ENCODE measurements around the gene ITPKC. TPM values are rescaled to one million over a fixed set of nuclear protein-coding genes. Genes with fewer than 3 reads are reported as not detected.

The ITPKC gene
- total and polyA plus RNA-seq, 9 of the 15 experiments (the other 6 are each of a cell fraction or from before 2014, with no cell fraction given): 0.08 to 9.3 (median 5.8) TPM

GRCh38 chr19:40754611-40755247, 37.8 kb downstream of the ITPKC start (continued):
- TF ChIP-seq MXD1 (CRISPR knock-in tag; IDR thresholded peaks at IDR 0.05; ENCODE audit: borderline replicate concordance, poor library complexity, severe bottlenecking): no peak
- no peak for TF ChIP-seq PBX2 (CRISPR knock-in tag; IDR thresholded peaks at IDR 0.05; ENCODE audit: low read depth)
- TF ChIP-seq PBX2 (tag; conservative IDR thresholded peaks at IDR 0.05; ENCODE audit: low read depth): peak; percentile 67

- Histone ChIP-seq H3K4me1 (replicated peaks in 1 of 2; ENCODE audit: control insufficient read depth in 2 of 2, insufficient read depth in 2 of 2, low read length in 2 of 2) (peaks cover 18 to 31% of the 10 kb centered on the region in 2 experiments; a peak in 4 of 5 replicates), H3K4me2 (ENCODE audit: insufficient read depth, low read length) (no peak overlapping the region), H4K20me1 (replicated peaks; ENCODE audit: control insufficient read depth, insufficient read depth, low read length) (peaks cover 35% of the 10 kb centered on the region), H3K36me3 (ENCODE audit: control insufficient read depth, insufficient read depth, low read length) (peaks cover 78% of the 10 kb centered on the region), H3K9ac (ENCODE audit: insufficient read depth in 1 of 2, low read depth in 2 of 2, low read length in 2 of 2) (peak overlapping the region in 1 of 2 experiments; percentile 72; a peak in 1 of 4 replicates), H3K9me1 (ENCODE audit: control insufficient read depth, insufficient read depth, low read length) (peaks cover 3% of the 10 kb centered on the region), H3K79me2 (ENCODE audit: control insufficient read depth, insufficient read depth, low read length) (peaks cover 81% of the 10 kb centered on the region), H3K4me3 (no peak overlapping the region), H3K27ac (ENCODE audit: extremely low read depth, low read depth, low read length) (no peak overlapping the region; the same call in 2 of the 3 replicates), H3K27me3 (ENCODE audit: control insufficient read depth in 2 of 2, insufficient read depth in 2 of 2, low read length in 2 of 2) (no peaks in the 10 kb centered on the region), H2AFZ (ENCODE audit: low read depth, low read length) (no peak overlapping the region), H3K9me3 (replicated peaks; ENCODE audit: control insufficient read depth, insufficient read depth, low read depth, low read length) (no peaks in the 10 kb centered on the region)
- intact Hi-C loops (cut with micrococcal nuclease): no loop called here
- 91% methylated on average over 1 of the region's 3 CpGs for WGBS (ENCODE audit: insufficient coverage, low coverage, missing lambda C conversion rate)
- ChIA-PET CTCF (ENCODE audit: low intra/inter-chr PET ratio) (no interaction called here), POLR2A (interaction anchor here (0.6 to 2.5 kb wide), 5 partner anchors 8 to 235 kb away, joined by 3 to 8 read pairs (median 5); no protein-coding TSS in a partner anchor)
- no TSS peak for BruUV-seq (replicated peaks)
- in situ Hi-C loops (cut with MboI): no loop called here
- TF ChIP-seq ZNF57 (CRISPR knock-in tag; IDR thresholded peaks at IDR 0.05) (no peak), BMI1 (IDR thresholded peaks at IDR 0.05; ENCODE audit: low read length) (no peak), CEBPB (tag; IDR thresholded peaks at IDR 0.05) (0 out of 2 replicates have a peak, but pooled peaks have one; percentile 0)
- no peak for DNase-seq (ENCODE audit: extremely low read depth in 1 of 4, low spot score in 3 of 4)
- FAIRE-seq: no peak
- ATAC-seq: no peak
These were observed 38.3 kb downstream of the ITPKC start for GRCh38 chr19:40755248-40755624.
